ENCODE data around the gene EBF4.

Gene EBF4

DNA sequence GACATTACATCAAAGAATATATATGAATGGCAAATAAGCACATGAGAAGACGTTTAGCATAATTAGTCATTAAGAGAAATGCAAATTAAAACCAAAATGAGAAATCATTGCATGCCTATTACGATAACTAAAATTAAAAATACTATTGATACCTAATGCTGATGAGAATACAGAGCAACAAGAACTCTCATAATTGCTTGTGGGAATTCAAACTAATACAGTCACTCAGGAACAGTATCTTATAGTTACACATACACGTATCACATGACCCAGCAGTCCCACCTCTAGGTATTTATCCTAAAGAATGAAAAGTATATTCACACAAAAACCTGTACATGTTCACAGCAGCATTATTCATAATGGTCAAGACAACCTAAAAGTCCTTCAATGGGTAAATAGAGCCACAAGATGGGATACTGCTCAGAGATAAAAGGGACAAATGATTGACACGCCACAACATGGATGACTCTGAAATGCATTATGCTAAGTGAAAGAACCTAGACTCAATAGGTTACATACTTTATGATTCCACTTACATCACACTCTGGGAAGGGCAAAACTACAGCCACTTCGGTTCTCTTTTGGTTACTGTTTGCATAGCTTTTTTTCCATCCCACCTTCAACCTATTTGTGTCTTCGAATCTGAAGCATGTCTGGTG is 91.5 kb downstream of the EBF4 start:
- Histone ChIP-seq H3K4me2 (ENCODE audit: low read depth, low read length, poor library complexity, severe bottlenecking) (no peak overlapping the region), H3K36me3 (ENCODE audit: low read length) (no peaks in the 10 kb centered on the region), H3K9me2 (replicated peaks; ENCODE audit: insufficient read depth, low read length) (no peaks in the 10 kb centered on the region), H4K20me1 (ENCODE audit: low read depth, low read length) (no peaks in the 10 kb centered on the region), H3K27me3 (ENCODE audit: low read length) (no peaks in the 10 kb centered on the region), H3K9me3 (ENCODE audit: insufficient read depth, low read length) (no peaks in the 10 kb centered on the region), H3K79me2 (ENCODE audit: insufficient read depth, low read length) (no peaks in the 10 kb centered on the region), H3K9ac (ENCODE audit: low read length) (no peak overlapping the region), H3F3A (ENCODE audit: insufficient read depth) (no peaks in the 10 kb centered on the region), H3K4me3 (ENCODE audit: insufficient read depth, low read length, poor library complexity, severe bottlenecking) (no peak overlapping the region), H3K27ac (ENCODE audit: low read depth, low read length) (no peak overlapping the region), H2AFZ (ENCODE audit: low read depth, low read length, severe bottlenecking) (no peak overlapping the region)
- TF ChIP-seq EZH2phosphoT487 (conservative IDR thresholded peaks at IDR 0.05; ENCODE audit: low read length): no peak
- TF ChIP-seq, protein P1, sequence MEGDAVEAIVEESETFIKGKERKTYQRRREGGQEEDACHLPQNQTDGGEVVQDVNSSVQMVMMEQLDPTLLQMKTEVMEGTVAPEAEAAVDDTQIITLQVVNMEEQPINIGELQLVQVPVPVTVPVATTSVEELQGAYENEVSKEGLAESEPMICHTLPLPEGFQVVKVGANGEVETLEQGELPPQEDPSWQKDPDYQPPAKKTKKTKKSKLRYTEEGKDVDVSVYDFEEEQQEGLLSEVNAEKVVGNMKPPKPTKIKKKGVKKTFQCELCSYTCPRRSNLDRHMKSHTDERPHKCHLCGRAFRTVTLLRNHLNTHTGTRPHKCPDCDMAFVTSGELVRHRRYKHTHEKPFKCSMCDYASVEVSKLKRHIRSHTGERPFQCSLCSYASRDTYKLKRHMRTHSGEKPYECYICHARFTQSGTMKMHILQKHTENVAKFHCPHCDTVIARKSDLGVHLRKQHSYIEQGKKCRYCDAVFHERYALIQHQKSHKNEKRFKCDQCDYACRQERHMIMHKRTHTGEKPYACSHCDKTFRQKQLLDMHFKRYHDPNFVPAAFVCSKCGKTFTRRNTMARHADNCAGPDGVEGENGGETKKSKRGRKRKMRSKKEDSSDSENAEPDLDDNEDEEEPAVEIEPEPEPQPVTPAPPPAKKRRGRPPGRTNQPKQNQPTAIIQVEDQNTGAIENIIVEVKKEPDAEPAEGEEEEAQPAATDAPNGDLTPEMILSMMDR (IDR thresholded peaks at IDR 0.05; ENCODE audit: insufficient read depth, low read length, poor library complexity, severe bottlenecking): no peak

DNA sequence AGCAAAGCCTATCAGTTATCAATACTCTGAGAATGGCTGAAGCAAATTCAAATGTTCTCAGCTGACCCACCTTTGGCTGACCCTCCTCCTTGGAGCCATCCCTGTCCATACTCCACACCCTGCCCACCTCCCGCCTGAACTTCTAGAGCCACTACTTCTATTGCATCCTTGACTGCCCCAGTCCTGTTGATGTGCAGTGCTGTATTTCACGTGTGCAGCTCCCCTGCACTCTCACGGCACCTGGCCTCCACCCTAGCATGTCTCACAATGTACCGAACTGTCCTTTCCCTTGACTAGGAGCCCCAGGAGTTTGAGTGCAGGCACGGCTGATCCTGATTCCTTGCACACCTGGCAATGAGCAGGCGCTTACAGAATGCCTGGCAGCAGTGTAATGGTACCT is 100.9 kb downstream of the EBF4 start:
- H3K27ac ChIP-seq (ENCODE audit: low read depth, low read length): no peak overlapping the region
- H3K9ac ChIP-seq (ENCODE audit: low read length): no peak overlapping the region
- no peaks in the 10 kb centered on the region for H3K9me2 ChIP-seq (replicated peaks; ENCODE audit: insufficient read depth, low read length)
- H3K36me3 ChIP-seq (ENCODE audit: low read length): no peaks in the 10 kb centered on the region
- H3K4me3 ChIP-seq (ENCODE audit: insufficient read depth, low read length, poor library complexity, severe bottlenecking): no peak overlapping the region
- H3K79me2 ChIP-seq (ENCODE audit: insufficient read depth, low read length): no peaks in the 10 kb centered on the region
- H3F3A ChIP-seq (ENCODE audit: insufficient read depth): no peaks in the 10 kb centered on the region
- H2AFZ ChIP-seq (ENCODE audit: low read depth, low read length, severe bottlenecking): no peak overlapping the region
- TF ChIP-seq, protein P1 (IDR thresholded peaks at IDR 0.05; ENCODE audit: insufficient read depth, low read length, poor library complexity, severe bottlenecking): no peak
- TF ChIP-seq EZH2phosphoT487 (conservative IDR thresholded peaks at IDR 0.05; ENCODE audit: low read length): no peak
- no peak overlapping the region for H3K4me2 ChIP-seq (ENCODE audit: low read depth, low read length, poor library complexity, severe bottlenecking)
- no peaks in the 10 kb centered on the region for H3K27me3 ChIP-seq (ENCODE audit: low read length)
- H4K20me1 ChIP-seq (ENCODE audit: low read depth, low read length): no peaks in the 10 kb centered on the region
- H3K9me3 ChIP-seq (ENCODE audit: insufficient read depth, low read length): no peaks in the 10 kb centered on the region

DNA sequence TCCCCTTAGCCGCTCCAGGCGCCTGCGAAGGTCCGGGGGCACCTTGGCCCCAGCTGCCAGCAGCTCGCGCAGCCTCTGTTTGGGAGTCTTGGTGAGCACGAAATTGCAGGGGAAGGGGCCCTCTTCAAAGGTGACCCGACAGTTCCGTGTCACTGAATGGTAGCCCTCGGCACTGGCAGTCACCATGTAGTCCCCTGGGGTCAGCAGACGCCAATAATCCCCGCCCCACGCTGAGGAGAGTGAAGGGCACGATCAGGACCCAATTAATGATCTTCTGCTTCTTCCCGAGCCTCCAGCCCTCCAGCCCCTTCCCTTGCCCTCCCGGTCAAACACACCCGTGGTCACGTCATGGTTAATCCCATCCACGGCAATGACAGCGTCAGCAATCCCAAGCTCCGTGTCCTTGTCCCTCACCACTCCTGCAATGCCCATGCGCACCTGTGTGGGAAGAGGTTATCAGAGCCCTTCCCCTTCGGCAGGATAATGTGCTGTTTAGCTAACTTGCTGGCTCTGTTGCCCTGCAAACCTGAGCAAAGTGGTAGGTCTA is 101.7 kb downstream of the EBF4 start:
- no peak overlapping the region for H3K4me3 ChIP-seq (ENCODE audit: insufficient read depth, low read length, poor library complexity, severe bottlenecking)
- H2AFZ ChIP-seq (ENCODE audit: low read depth, low read length, severe bottlenecking): no peak overlapping the region
- TF ChIP-seq EZH2phosphoT487 (conservative IDR thresholded peaks at IDR 0.05; ENCODE audit: low read length): no peak
- TF ChIP-seq, protein P1 (IDR thresholded peaks at IDR 0.05; ENCODE audit: insufficient read depth, low read length, poor library complexity, severe bottlenecking): no peak
- H3K79me2 ChIP-seq (ENCODE audit: insufficient read depth, low read length): no peaks in the 10 kb centered on the region
- no peaks in the 10 kb centered on the region for H3K9me2 ChIP-seq (replicated peaks; ENCODE audit: insufficient read depth, low read length)
- H3K36me3 ChIP-seq (ENCODE audit: low read length): no peaks in the 10 kb centered on the region
- no peak overlapping the region for H3K27ac ChIP-seq (ENCODE audit: low read depth, low read length)
- H4K20me1 ChIP-seq (ENCODE audit: low read depth, low read length): no peaks in the 10 kb centered on the region
- H3F3A ChIP-seq (ENCODE audit: insufficient read depth): no peaks in the 10 kb centered on the region
- no peaks in the 10 kb centered on the region for H3K9me3 ChIP-seq (ENCODE audit: insufficient read depth, low read length)
- no peak overlapping the region for H3K9ac ChIP-seq (ENCODE audit: low read length)
- H3K4me2 ChIP-seq (ENCODE audit: low read depth, low read length, poor library complexity, severe bottlenecking): no peak overlapping the region
- H3K27me3 ChIP-seq (ENCODE audit: low read length): no peaks in the 10 kb centered on the region

Data from SU-DHL-6 (cell line).